K562 (cell line): ENCODE data around the gene MYO1D. TPM values are rescaled to one million over a fixed set of nuclear protein-coding genes. Genes with fewer than 3 reads are reported as not detected.

ENCODE experiments used
- ATAC-seq: fragments of 200-7000 bp; cut with Tn5 transposase; 3 replicates; pipeline ENCODE4 v1.9.1; 2020; ENCODE audit warnings: moderate library complexity
- BruUV-seq: library from RNA; stranded (reverse); fragments of 400-500 nt; replicated peaks from 2 replicates; lab custom pipeline; 2021; lab: Mats Ljungman, UMichigan
- CTCF ChIA-PET: fragments of 300-600 bp; formaldehyde crosslinking; extraction: SDS; loops from one replicate; lab custom pipeline; 2021; ENCODE audit warnings: low intra/inter-chr PET ratio; lab: Yijun Ruan, JAX
- POLR2A ChIA-PET: fragments of 300-600, 350-650 bp; sonication (Branson Sonifier 250); formaldehyde crosslinking; extraction: SDS; loops from one replicate; lab custom pipeline; 2021; ENCODE audit warnings: antibody characterized with exemption, inconsistent platforms; lab: Yijun Ruan, JAX
- DNase-seq, 4 experiments: peaks; one replicate each; pipeline versions ENCODE4 v3.0.0 to v3.0.0-alpha.2; 2011 to 2018; ENCODE audit warnings: low spot score in 3 of 4, mixed read lengths in 3 of 4; ENCODE audit errors: extremely low read depth in 1 of 4
- FAIRE-seq: peaks from 2 replicates; lab custom pipeline; 2011; peaks lifted over from hg19 to GRCh38; lab: Jason Lieb, UNC
- H2AFZ ChIP-seq: 2 replicates; pipeline ENCODE4 v1.6.0; 2011; ENCODE audit warnings: low read depth, low read length, control low read depth, inconsistent platforms
- H3K27ac ChIP-seq: fragments of 200-600 bp; 3 replicates; pipeline ENCODE4 v1.8.0; 2011; ENCODE audit warnings: low read depth, mild to moderate bottlenecking, control low read depth, inconsistent platforms, low read length, moderate library complexity, mixed read lengths; ENCODE audit errors: extremely low read depth
- H3K27me3 ChIP-seq, 2 experiments: fragments of 300-600 bp in 1 of 2; 2 replicates in 1 of 2; 3 replicates in 1 of 2; pipeline versions ENCODE4 v1.6.0 to v1.8.0; 2011; ENCODE audit warnings: inconsistent platforms in 2 of 2, low read length in 2 of 2, mild to moderate bottlenecking in 1 of 2, mixed read lengths in 1 of 2, moderate library complexity in 1 of 2; ENCODE audit not compliant: control insufficient read depth in 2 of 2, insufficient read depth in 2 of 2
- H3K36me3 ChIP-seq: fragments of 300-600 bp; 3 replicates; pipeline ENCODE4 v1.8.0; 2011; ENCODE audit warnings: mild to moderate bottlenecking, low read length, inconsistent platforms; ENCODE audit not compliant: control insufficient read depth, insufficient read depth
- H3K4me1 ChIP-seq, 2 experiments: fragments of 200-600 bp in 1 of 2; replicated peaks in 1 of 2; 2 replicates in 1 of 2; 3 replicates in 1 of 2; pipeline versions ENCODE4 v1.5.1 to v1.8.0; 2011; ENCODE audit warnings: inconsistent platforms in 2 of 2, low read length in 2 of 2, mild to moderate bottlenecking in 1 of 2, mixed read lengths in 1 of 2, moderate library complexity in 1 of 2; ENCODE audit not compliant: control insufficient read depth in 2 of 2, insufficient read depth in 2 of 2
- H3K4me2 ChIP-seq: 2 replicates; pipeline ENCODE4 v1.6.1; 2011; ENCODE audit warnings: low read length, control low read depth, inconsistent platforms, mixed read lengths; ENCODE audit not compliant: insufficient read depth
- H3K4me3 ChIP-seq: fragments of 200-600 bp; sonication (generic), shearing (Covaris generic); 2 replicates; pipeline ENCODE4 v1.5.1; 2016; ENCODE audit warnings: control low read depth, inconsistent platforms
- H3K79me2 ChIP-seq: fragments of 200-600 bp; 3 replicates; pipeline ENCODE4 v1.8.0; 2011; ENCODE audit warnings: low read length, inconsistent platforms; ENCODE audit not compliant: control insufficient read depth, insufficient read depth
- H3K9ac ChIP-seq, 2 experiments: 2 replicates each; pipeline versions ENCODE4 v1.6.0 to v1.6.1; 2011; ENCODE audit warnings: low read depth in 2 of 2, low read length in 2 of 2, control low read depth in 1 of 2, inconsistent platforms in 1 of 2, mild to moderate bottlenecking in 1 of 2, mixed read lengths in 1 of 2; ENCODE audit not compliant: insufficient read depth in 1 of 2
- H3K9me1 ChIP-seq: one replicate; pipeline ENCODE4 v1.6.0; 2011; ENCODE audit warnings: inconsistent platforms, mild to moderate bottlenecking, low read length, moderate library complexity; ENCODE audit not compliant: control insufficient read depth, insufficient read depth
- H3K9me3 ChIP-seq: replicated peaks from 2 replicates; pipeline ENCODE4 v1.5.1; 2011; ENCODE audit warnings: low read depth, low read length, inconsistent platforms; ENCODE audit not compliant: control insufficient read depth, insufficient read depth
- H4K20me1 ChIP-seq: replicated peaks from 2 replicates; pipeline ENCODE4 v1.6.1; 2011; ENCODE audit warnings: low read length, inconsistent platforms, mixed read lengths; ENCODE audit not compliant: control insufficient read depth, insufficient read depth
- AFF1 ChIP-seq, 2 experiments: fragments of 450-650 bp; IDR thresholded peaks; 2 replicates each; pipeline ENCODE4 v1.6.1; 2018; ENCODE audit warnings: mild to moderate bottlenecking in 2 of 2, low read depth in 1 of 2; ENCODE audit not compliant: partially characterized antibody in 2 of 2
- EWSR1 ChIP-seq: fragments of 450-650 bp; IDR thresholded peaks from 2 replicates; pipeline ENCODE4 v1.6.1; 2018; ENCODE audit warnings: borderline replicate concordance, mild to moderate bottlenecking, low read depth, moderate library complexity; ENCODE audit not compliant: partially characterized antibody
- FOXP1 ChIP-seq: sonication (generic); formaldehyde crosslinking; IDR thresholded peaks from 2 replicates; pipeline ENCODE4 v1.8.0; 2022; ENCODE audit warnings: mild to moderate bottlenecking, missing genetic modification reagents
- FUS ChIP-seq: fragments of 200-400 bp; formaldehyde crosslinking; optimal IDR thresholded peaks from 2 replicates; pipeline ENCODE3; 2017; ENCODE audit warnings: low read depth, low read length
- GABPA ChIP-seq: fragments of 200-800 bp; sonication (Bioruptor generic); conservative IDR thresholded peaks from 2 replicates; pipeline ENCODE4 v1.6.1; 2016; ENCODE audit warnings: low read depth, missing genetic modification characterization, missing compliant biosample characterization
- KDM2B ChIP-seq: fragments of 250-450 bp; sonication (Bioruptor Pico); IDR thresholded peaks from 2 replicates; pipeline ENCODE4 v1.8.0; 2021; ENCODE audit warnings: mild to moderate bottlenecking, moderate library complexity
- MLLT1 ChIP-seq, 2 experiments: fragments of 450-650 bp; IDR thresholded peaks; 2 replicates each; pipeline ENCODE4 v1.6.1; 2016
- RBFOX2 ChIP-seq: fragments of 200-400 bp; formaldehyde crosslinking; IDR thresholded peaks from 2 replicates; pipeline ENCODE4 v1.6.1; 2017; ENCODE audit warnings: low read depth, mild to moderate bottlenecking, low read length, moderate library complexity
- SREBF2 ChIP-seq: sonication (generic); formaldehyde crosslinking; IDR thresholded peaks from 2 replicates; pipeline ENCODE4 v1.4.0; 2020; ENCODE audit warnings: mild to moderate bottlenecking, missing genetic modification reagents
- YBX1 ChIP-seq: fragments of 450-650 bp; IDR thresholded peaks from 2 replicates; pipeline ENCODE4 v1.7.1; 2016; ENCODE audit warnings: mild to moderate bottlenecking
- ZBTB49 ChIP-seq: sonication (generic); formaldehyde crosslinking; IDR thresholded peaks from 2 replicates; pipeline ENCODE4 v1.8.0; 2022; ENCODE audit warnings: missing genetic modification reagents, mild to moderate bottlenecking, borderline replicate concordance
- ZNF253 ChIP-seq: fragments of 250-450 bp; sonication (Bioruptor Pico); conservative IDR thresholded peaks from 2 replicates; pipeline ENCODE4 v1.6.1; 2021; ENCODE audit warnings: mild to moderate bottlenecking
- ZNF764 ChIP-seq: fragments of 250-450 bp; sonication (Bioruptor Pico); IDR thresholded peaks from 2 replicates; pipeline ENCODE4 v1.4.0; 2020; ENCODE audit warnings: low read depth, mild to moderate bottlenecking, moderate library complexity
- WGBS: fragments of 100-300 bp; shearing (Covaris generic); methylation state at CpG from one replicate; pipeline ENCODE4 v1.1.6; 2016; ENCODE audit warnings: low coverage, mixed read lengths; ENCODE audit not compliant: insufficient coverage; ENCODE audit errors: missing lambda C conversion rate; 5-methylcytosine and 5-hydroxymethylcytosine counted together
- in situ Hi-C: fragments of 300-500 bp; cut with MboI; formaldehyde crosslinking; loops from 4 replicates; pipeline ENCODE4 v1.15.0; 2018; ENCODE audit warnings: inconsistent platforms, mixed read lengths
- intact Hi-C: fragments of 100-400 bp; cut with micrococcal nuclease; formaldehyde crosslinking; loops from 2 replicates; pipeline ENCODE4 v1.14.2; 2022
- polyA plus RNA-seq, 8 experiments: library from polyadenylated mRNA; depleted of rRNA in 4 of 8; stranded (reverse) in 5 of 8; unstranded in 3 of 8; fragments of >200 nt; fragmentation: Nextera tagmentation in 2 of 8; fragmentation: Illumina TruSeq in 1 of 8; extraction: Ambion mirVana in 2 of 8; extraction: Trizol in 1 of 8; gene quantifications; 2 replicates each; pipeline versions ENCODE4 v1.2.1 to v1.2.3, GENCODE V29; 2011 to 2014; ENCODE audit warnings: inconsistent platforms in 1 of 8, missing spikeins in 1 of 8
- total RNA-seq, 7 experiments: library from RNA; depleted of rRNA in 6 of 7; stranded (reverse); fragments of >200 nt in 6 of 7; fragmentation: Illumina TruSeq in 2 of 7; extraction: Trizol in 2 of 7; gene quantifications; 2 replicates each; pipeline versions ENCODE4 v1.2.1 to v1.2.3, GENCODE V29; 2011 to 2021; ENCODE audit warnings: low replicate concordance in 1 of 7

The MYO1D gene
- total and polyA plus RNA-seq, 9 of the 15 experiments (the other 6 are each of a cell fraction or from before 2014, with no cell fraction given) = 2.1 to 71.2 (median 45.4) TPM

- H3K79me2 ChIP-seq = no peaks in the 10 kb centered on the region
- no peak for DNase-seq
- 73% methylated on average over 7 of the region's 7 CpGs for WGBS
- H3K27ac ChIP-seq = no peak overlapping the region
- H3K9ac ChIP-seq = no peak overlapping the region
- ChIA-PET POLR2A (no interaction called here), CTCF (no interaction called here)
- no peaks in the 10 kb centered on the region; a peak in 1 of 5 replicates for H3K4me1 ChIP-seq
- FAIRE-seq = no peak
- ATAC-seq = no peak
- H3K4me3 ChIP-seq = no peak overlapping the region
- no peaks in the 10 kb centered on the region for H3K9me1 ChIP-seq
- no peaks in the 10 kb centered on the region for H3K27me3 ChIP-seq
- in situ Hi-C loops (no loop called here), intact Hi-C loops (no loop called here)
- H2AFZ ChIP-seq = no peak overlapping the region
- H3K36me3 ChIP-seq = peaks cover under 1% of the 10 kb centered on the region; the same call in 1 of the 3 replicates
- no TSS peak for BruUV-seq
- no peaks in the 10 kb centered on the region for H3K9me3 ChIP-seq
- H3K4me2 ChIP-seq = no peak overlapping the region
- no peaks in the 10 kb centered on the region for H4K20me1 ChIP-seq
- TF ChIP-seq AFF1 (IDR thresholded peaks at IDR 0.05; ENCODE audit: low read depth in 1 of 2, partially characterized antibody in 2 of 2) (no peak), RBFOX2 (no peak), GABPA (tag) (no peak), ZNF253 (CRISPR knock-in tag) (no peak), ZBTB49 (CRISPR knock-in tag) (no peak), EWSR1 (no peak), FOXP1 (no peak), ZNF764 (CRISPR knock-in tag) (no peak), KDM2B (CRISPR knock-in tag) (no peak), YBX1 (no peak), FUS (no peak), MLLT1 (IDR thresholded peaks at IDR 0.05) (no peak), SREBF2 (CRISPR knock-in tag) (no peak)
Observed at GRCh38 chr17:32609884-32610650, 266.9 kb downstream of the MYO1D start.
